OCI-LY3 (cell line): Measurements from ENCODE around the gene MSI2.

Experiments
- EZH2phosphoT487 ChIP-seq: fragments of 200-600 bp; shearing (Covaris generic); IDR thresholded peaks from 2 replicates; pipeline ENCODE4 v1.6.1; 2018; ENCODE audit warnings: antibody characterized with exemption, mixed run types, low read depth
- TF ChIP-seq, protein P1 (sequence below): fragments of 200-600, 300-600 bp; sonication (generic); IDR thresholded peaks from 2 replicates; pipeline ENCODE4 v1.5.1; 2014; ENCODE audit warnings: antibody characterized with exemption, low read length, low read depth

DNA sequence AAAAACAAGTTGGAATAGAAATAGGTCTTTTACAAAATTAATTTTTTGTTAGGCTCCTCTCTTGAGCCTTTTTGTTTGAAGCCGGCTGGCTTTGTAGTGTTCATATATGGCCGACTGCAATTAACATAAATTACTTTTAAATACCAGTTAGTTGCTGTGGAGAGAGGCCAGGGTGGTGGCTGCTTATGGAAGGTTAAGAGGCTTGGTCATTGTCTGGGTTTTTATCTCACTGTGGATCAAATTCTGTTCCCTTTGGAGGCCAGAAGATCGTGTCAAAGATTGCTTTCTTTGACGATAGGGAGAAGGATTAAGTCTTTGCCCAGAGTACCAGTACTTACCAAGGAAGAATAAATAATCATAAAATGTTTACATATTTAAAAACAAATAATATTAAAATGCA, 39.9 kb downstream of the MSI2 start:
- TF ChIP-seq, protein P1, sequence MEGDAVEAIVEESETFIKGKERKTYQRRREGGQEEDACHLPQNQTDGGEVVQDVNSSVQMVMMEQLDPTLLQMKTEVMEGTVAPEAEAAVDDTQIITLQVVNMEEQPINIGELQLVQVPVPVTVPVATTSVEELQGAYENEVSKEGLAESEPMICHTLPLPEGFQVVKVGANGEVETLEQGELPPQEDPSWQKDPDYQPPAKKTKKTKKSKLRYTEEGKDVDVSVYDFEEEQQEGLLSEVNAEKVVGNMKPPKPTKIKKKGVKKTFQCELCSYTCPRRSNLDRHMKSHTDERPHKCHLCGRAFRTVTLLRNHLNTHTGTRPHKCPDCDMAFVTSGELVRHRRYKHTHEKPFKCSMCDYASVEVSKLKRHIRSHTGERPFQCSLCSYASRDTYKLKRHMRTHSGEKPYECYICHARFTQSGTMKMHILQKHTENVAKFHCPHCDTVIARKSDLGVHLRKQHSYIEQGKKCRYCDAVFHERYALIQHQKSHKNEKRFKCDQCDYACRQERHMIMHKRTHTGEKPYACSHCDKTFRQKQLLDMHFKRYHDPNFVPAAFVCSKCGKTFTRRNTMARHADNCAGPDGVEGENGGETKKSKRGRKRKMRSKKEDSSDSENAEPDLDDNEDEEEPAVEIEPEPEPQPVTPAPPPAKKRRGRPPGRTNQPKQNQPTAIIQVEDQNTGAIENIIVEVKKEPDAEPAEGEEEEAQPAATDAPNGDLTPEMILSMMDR: no peak
- TF ChIP-seq EZH2phosphoT487: no peak
